Measurements from ENCODE around the gene PDS5B. TPM values are rescaled to one million over a fixed set of nuclear protein-coding genes. Genes with fewer than 3 reads are reported as not detected.

The PDS5B gene
- total RNA-seq, 1 donor from 2014 or later = 72.4 TPM

DNA sequence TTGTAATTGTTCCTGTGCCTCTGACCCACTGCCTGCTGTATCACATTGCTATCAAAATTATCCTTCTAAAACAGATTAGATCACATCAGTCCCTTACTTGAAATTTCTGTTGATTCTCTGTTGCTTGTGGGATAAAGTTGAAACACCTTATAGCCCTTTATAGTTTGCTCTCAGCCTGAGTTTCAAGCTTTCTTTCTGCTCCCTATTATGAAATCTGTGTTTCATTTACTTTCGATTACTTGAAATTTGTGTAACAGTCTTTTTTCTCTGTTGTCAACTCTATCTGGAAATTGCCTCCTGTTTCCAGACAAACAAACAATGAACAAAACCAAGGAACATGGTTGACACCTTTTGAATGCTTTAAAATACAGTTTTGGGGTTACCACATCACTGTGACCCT is 167.9 kb downstream of the PDS5B start:
- DNase-seq (ENCODE audit: extremely low spot score, unreplicated experiment) = no peak
- no peak overlapping the region for H3K4me3 Mint-ChIP-seq (ENCODE audit: unreplicated experiment)
- TF ChIP-seq, protein P1, sequence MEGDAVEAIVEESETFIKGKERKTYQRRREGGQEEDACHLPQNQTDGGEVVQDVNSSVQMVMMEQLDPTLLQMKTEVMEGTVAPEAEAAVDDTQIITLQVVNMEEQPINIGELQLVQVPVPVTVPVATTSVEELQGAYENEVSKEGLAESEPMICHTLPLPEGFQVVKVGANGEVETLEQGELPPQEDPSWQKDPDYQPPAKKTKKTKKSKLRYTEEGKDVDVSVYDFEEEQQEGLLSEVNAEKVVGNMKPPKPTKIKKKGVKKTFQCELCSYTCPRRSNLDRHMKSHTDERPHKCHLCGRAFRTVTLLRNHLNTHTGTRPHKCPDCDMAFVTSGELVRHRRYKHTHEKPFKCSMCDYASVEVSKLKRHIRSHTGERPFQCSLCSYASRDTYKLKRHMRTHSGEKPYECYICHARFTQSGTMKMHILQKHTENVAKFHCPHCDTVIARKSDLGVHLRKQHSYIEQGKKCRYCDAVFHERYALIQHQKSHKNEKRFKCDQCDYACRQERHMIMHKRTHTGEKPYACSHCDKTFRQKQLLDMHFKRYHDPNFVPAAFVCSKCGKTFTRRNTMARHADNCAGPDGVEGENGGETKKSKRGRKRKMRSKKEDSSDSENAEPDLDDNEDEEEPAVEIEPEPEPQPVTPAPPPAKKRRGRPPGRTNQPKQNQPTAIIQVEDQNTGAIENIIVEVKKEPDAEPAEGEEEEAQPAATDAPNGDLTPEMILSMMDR (IDR thresholded peaks at IDR 0.05) = no peak
- H3K4me1 Mint-ChIP-seq (ENCODE audit: unreplicated experiment) = no peaks in the 10 kb centered on the region
- no peaks in the 10 kb centered on the region for H3K27me3 Mint-ChIP-seq (ENCODE audit: unreplicated experiment)
- no peak overlapping the region for H3K27ac Mint-ChIP-seq (ENCODE audit: unreplicated experiment)
- H3K36me3 Mint-ChIP-seq (ENCODE audit: unreplicated experiment) = peaks cover 33% of the 10 kb centered on the region
- H3K9me3 Mint-ChIP-seq (ENCODE audit: unreplicated experiment) = no peaks in the 10 kb centered on the region

DNA sequence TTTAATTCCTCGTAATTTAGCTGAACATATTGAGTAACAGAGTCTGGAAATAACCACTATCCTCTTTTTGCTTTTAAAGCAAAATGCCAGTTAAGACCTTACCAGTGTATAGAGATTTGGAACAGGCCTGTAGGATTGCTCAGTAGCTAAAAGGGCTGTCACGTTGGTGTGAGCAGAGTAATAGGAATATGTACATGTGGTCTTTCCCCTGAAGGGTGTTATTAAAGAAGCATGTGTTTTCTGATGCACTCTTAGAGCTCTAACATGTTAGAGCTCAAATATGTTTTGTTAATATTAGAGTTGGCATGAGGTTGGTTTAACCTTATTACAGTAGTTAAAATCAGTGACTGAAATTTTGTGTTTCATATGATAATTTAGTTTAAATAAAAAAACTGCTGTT is 172.9 kb downstream of the PDS5B start:
- TF ChIP-seq, protein P1 (IDR thresholded peaks at IDR 0.05) = no peak
- Mint-ChIP-seq H3K4me3 (ENCODE audit: unreplicated experiment) (no peak overlapping the region), H3K9me3 (ENCODE audit: unreplicated experiment) (peaks cover 6% of the 10 kb centered on the region)

GRCh38 chr13:32761472-32761871 is 175.2 kb downstream of the PDS5B start:
- no peak for DNase-seq (ENCODE audit: extremely low spot score, unreplicated experiment)
- Mint-ChIP-seq H3K4me1 (ENCODE audit: unreplicated experiment) (no peaks in the 10 kb centered on the region), H3K4me3 (ENCODE audit: unreplicated experiment) (no peak overlapping the region), H3K9me3 (ENCODE audit: unreplicated experiment) (peaks cover 6% of the 10 kb centered on the region), H3K36me3 (ENCODE audit: unreplicated experiment) (peaks cover 42% of the 10 kb centered on the region), H3K27me3 (ENCODE audit: unreplicated experiment) (no peaks in the 10 kb centered on the region), H3K27ac (ENCODE audit: unreplicated experiment) (no peak overlapping the region)
- TF ChIP-seq, protein P1 (IDR thresholded peaks at IDR 0.05) = no peak

More for the DNA sequence above, 172.9 kb downstream of the PDS5B start:
- no peaks in the 10 kb centered on the region for H3K4me1 Mint-ChIP-seq (ENCODE audit: unreplicated experiment)
- DNase-seq (ENCODE audit: extremely low spot score, unreplicated experiment) = no peak
- H3K27ac Mint-ChIP-seq (ENCODE audit: unreplicated experiment) = no peak overlapping the region
- peaks cover 49% of the 10 kb centered on the region for H3K36me3 Mint-ChIP-seq (ENCODE audit: unreplicated experiment)
- H3K27me3 Mint-ChIP-seq (ENCODE audit: unreplicated experiment) = no peaks in the 10 kb centered on the region

DNA sequence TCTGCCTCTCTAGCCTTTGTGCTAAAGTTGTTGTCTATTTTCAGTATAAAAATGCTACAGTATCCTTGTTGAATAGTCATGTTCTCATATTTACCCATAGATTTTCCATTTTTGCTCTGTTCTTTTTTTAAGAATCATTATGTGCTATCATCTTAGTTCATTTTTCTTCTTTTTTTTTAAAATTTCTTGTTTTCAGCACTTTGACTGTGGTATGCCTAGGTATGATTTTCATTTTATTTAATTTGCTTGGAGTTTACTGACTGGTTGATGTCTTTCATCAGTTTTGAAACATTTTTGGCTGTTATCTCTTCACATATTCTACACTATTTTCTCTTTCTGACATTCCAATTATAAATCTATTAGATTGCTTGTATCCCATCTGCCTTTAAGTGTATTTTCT is 192.9 kb downstream of the PDS5B start:
- Mint-ChIP-seq H3K4me3 (ENCODE audit: unreplicated experiment) (no peak overlapping the region), H3K27me3 (ENCODE audit: unreplicated experiment) (no peaks in the 10 kb centered on the region), H3K27ac (ENCODE audit: unreplicated experiment) (no peak overlapping the region), H3K4me1 (ENCODE audit: unreplicated experiment) (peaks cover 6% of the 10 kb centered on the region), H3K36me3 (ENCODE audit: unreplicated experiment) (peaks cover 47% of the 10 kb centered on the region), H3K9me3 (ENCODE audit: unreplicated experiment) (peaks cover 6% of the 10 kb centered on the region)
- DNase-seq (ENCODE audit: extremely low spot score, unreplicated experiment) = no peak
- TF ChIP-seq, protein P1 (IDR thresholded peaks at IDR 0.05) = no peak

- Mint-ChIP-seq H3K27me3 (ENCODE audit: unreplicated experiment) (no peaks in the 10 kb centered on the region), H3K36me3 (ENCODE audit: unreplicated experiment) (peaks cover 35% of the 10 kb centered on the region), H3K27ac (ENCODE audit: unreplicated experiment) (no peak overlapping the region), H3K9me3 (ENCODE audit: unreplicated experiment) (peaks cover 6% of the 10 kb centered on the region), H3K4me1 (ENCODE audit: unreplicated experiment) (peaks cover 6% of the 10 kb centered on the region), H3K4me3 (ENCODE audit: unreplicated experiment) (no peak overlapping the region)
- DNase-seq (ENCODE audit: extremely low spot score, unreplicated experiment) = no peak
- TF ChIP-seq, protein P1 (IDR thresholded peaks at IDR 0.05) = no peak
Observed at GRCh38 chr13:32781906-32782305, 195.7 kb downstream of the PDS5B start.
